Neutrophil (primary cell): Measurements from ENCODE around the gene RHCE.

Experiments
- H3K27ac ChIP-seq: fragments of 200-600 bp; sonication (generic); 2 replicates; pipeline ENCODE4 v1.5.1; 2016; ENCODE audit warnings: mild to moderate bottlenecking, moderate library complexity
- H3K27me3 ChIP-seq: fragments of 200-600 bp; sonication (generic); 2 replicates; pipeline ENCODE4 v1.6.0; 2016; ENCODE audit warnings: mild to moderate bottlenecking
- H3K36me3 ChIP-seq: fragments of 200-600 bp; sonication (generic); 2 replicates; pipeline ENCODE4 v1.5.1; 2017
- H3K4me1 ChIP-seq, 2 experiments: fragments of 200-600 bp in 1 of 2; sonication (generic) in 1 of 2; 1 replicate in 1 of 2; 2 replicates in 1 of 2; pipeline versions ENCODE4 v1.5.1 to v1.6.1; 2013 to 2016; ENCODE audit warnings: low read depth in 1 of 2, low read length in 1 of 2, mild to moderate bottlenecking in 1 of 2, moderate library complexity in 1 of 2; ENCODE audit not compliant: control insufficient read depth in 1 of 2, insufficient read depth in 1 of 2
- H3K4me3 ChIP-seq, 2 experiments: fragments of 200-600 bp in 1 of 2; sonication (generic) in 1 of 2; 1 replicate in 1 of 2; 2 replicates in 1 of 2; pipeline ENCODE4 v1.5.1; 2013 to 2016; ENCODE audit warnings: low read depth in 1 of 2, low read length in 1 of 2, mild to moderate bottlenecking in 1 of 2, moderate library complexity in 1 of 2
- H3K9me3 ChIP-seq: fragments of 200-600 bp; sonication (generic); 2 replicates; pipeline ENCODE4 v1.5.1; 2016
- CTCF ChIP-seq: fragments of 200-600 bp; sonication (generic); IDR thresholded peaks from 2 replicates; pipeline ENCODE4 v1.5.1; 2016; ENCODE audit warnings: antibody characterized with exemption

The RHCE gene

GRCh38 chr1:25356441-25356840, 64.2 kb downstream of the RHCE start:
- Histone ChIP-seq H3K27ac (no peak overlapping the region), H3K9me3 (no peaks in the 10 kb centered on the region), H3K36me3 (peaks cover 100% of the 10 kb centered on the region), H3K4me3 (no peak overlapping the region), H3K4me1 (no peaks in the 10 kb centered on the region), H3K27me3 (no peaks in the 10 kb centered on the region)
- no peak for TF ChIP-seq CTCF

- Histone ChIP-seq H3K9me3 (no peaks in the 10 kb centered on the region), H3K36me3 (peaks cover 96% of the 10 kb centered on the region), H3K27ac (no peak overlapping the region), H3K4me3 (no peak overlapping the region), H3K27me3 (no peaks in the 10 kb centered on the region), H3K4me1 (no peaks in the 10 kb centered on the region)
- no peak for TF ChIP-seq CTCF
Measured at GRCh38 chr1:25355841-25356395, 64.7 kb downstream of the RHCE start.

- H3K36me3 ChIP-seq = peaks cover 84% of the 10 kb centered on the region
- no peaks in the 10 kb centered on the region for H3K27me3 ChIP-seq
- H3K27ac ChIP-seq = no peak overlapping the region
- no peak for TF ChIP-seq CTCF
- H3K4me3 ChIP-seq = no peak overlapping the region
- H3K9me3 ChIP-seq = no peaks in the 10 kb centered on the region
- no peaks in the 10 kb centered on the region for H3K4me1 ChIP-seq
Measured at GRCh38 chr1:25349606-25350005, 71.0 kb downstream of the RHCE start.

- peaks cover 80% of the 10 kb centered on the region for H3K36me3 ChIP-seq
- no peaks in the 10 kb centered on the region for H3K9me3 ChIP-seq
- no peaks in the 10 kb centered on the region for H3K27me3 ChIP-seq
- no peaks in the 10 kb centered on the region for H3K4me1 ChIP-seq
- H3K27ac ChIP-seq = no peak overlapping the region
- TF ChIP-seq CTCF = no peak
- H3K4me3 ChIP-seq = no peak overlapping the region
Measured at GRCh38 chr1:25347556-25347955, 73.1 kb downstream of the RHCE start.

- no peaks in the 10 kb centered on the region for H3K27me3 ChIP-seq
- H3K27ac ChIP-seq = no peak overlapping the region
Measured at GRCh38 chr1:25343872-25344271, 76.8 kb downstream of the RHCE start.

More at GRCh38 chr1:25343872-25344271, 76.8 kb downstream of the RHCE start:
- Histone ChIP-seq H3K36me3 (peaks cover 50% of the 10 kb centered on the region), H3K4me3 (no peak overlapping the region), H3K4me1 (peaks cover 18 to 21% of the 10 kb centered on the region in 2 experiments), H3K9me3 (no peaks in the 10 kb centered on the region)
- no peak for TF ChIP-seq CTCF
